ENCODE data around the gene CD226. TPM values are rescaled to one million over a fixed set of nuclear protein-coding genes. Genes with fewer than 3 reads are reported as not detected.

The CD226 gene
- total RNA-seq (ENCODE audit: low replicate concordance): 0.06 TPM in 1 of 2 replicates, not detected in the other

GRCh38 chr18:69947361-69948133 lies at the start of gene CD226:
Gene CD226 (minus strand): TSS chr18:69947873. CDS start chr18:69947406, 467 bp downstream.
- H3K4me1 ChIP-seq: no peaks in the 10 kb centered on the region
- H3K27me3 Mint-ChIP-seq (ENCODE audit: insufficient read depth, low read depth): peaks cover 3% of the 10 kb centered on the region
- no peaks in the 10 kb centered on the region for H3F3A ChIP-seq (ENCODE audit: low read depth)
- no peak within 1 kb of the TSS for H3K4me3 ChIP-seq
- H2AFZ ChIP-seq (replicated peaks): no peak within 1 kb of the TSS
- H3K36me3 ChIP-seq: no peaks in the 10 kb centered on the region
- H3K27ac ChIP-seq: no peak within 1 kb of the TSS
- H3K27ac Mint-ChIP-seq: no peak within 1 kb of the TSS
- H4K20me1 ChIP-seq (ENCODE audit: low read depth): no peaks in the 10 kb centered on the region
- no peak within 1 kb of the TSS for H3K4me2 ChIP-seq
- H3K27me3 ChIP-seq: no peaks in the 10 kb centered on the region
- no peaks in the 10 kb centered on the region for H3K9me3 ChIP-seq (ENCODE audit: low read depth)
- H3K4me3 Mint-ChIP-seq: no peak within 1 kb of the TSS
- DNase-seq (ENCODE audit: low spot score): no peak
- H3K9ac ChIP-seq: no peak within 1 kb of the TSS
- no peaks in the 10 kb centered on the region for H3K9me3 Mint-ChIP-seq
- no peaks in the 10 kb centered on the region for H3K79me2 ChIP-seq (ENCODE audit: low read depth)
- no peak for TF ChIP-seq EZH2phosphoT487 (IDR thresholded peaks at IDR 0.05)
- no peak for TF ChIP-seq EZH2 (IDR thresholded peaks at IDR 0.05)
- TF ChIP-seq CTCF (IDR thresholded peaks at IDR 0.05): no peak
- H3K36me3 Mint-ChIP-seq: no peaks in the 10 kb centered on the region
- H3K4me1 Mint-ChIP-seq: no peaks in the 10 kb centered on the region

GRCh38 chr18:69996951-69997798 lies 49.5 kb upstream of the CD226 start:
- no peaks in the 10 kb centered on the region for H4K20me1 ChIP-seq (ENCODE audit: low read depth)
- H3K9me3 Mint-ChIP-seq: no peaks in the 10 kb centered on the region
- peaks cover 9% of the 10 kb centered on the region for H3K4me1 Mint-ChIP-seq
- no peak for DNase-seq (ENCODE audit: low spot score)
- H3K27ac Mint-ChIP-seq: peak overlapping the region; percentile 8
- no peaks in the 10 kb centered on the region for H3K27me3 ChIP-seq
- no peak overlapping the region for H3K4me2 ChIP-seq
- no peak overlapping the region for H3K9ac ChIP-seq
- H3K27me3 Mint-ChIP-seq (ENCODE audit: insufficient read depth, low read depth): peaks cover 2% of the 10 kb centered on the region
- TF ChIP-seq CTCF (IDR thresholded peaks at IDR 0.05) (no peak), EZH2 (IDR thresholded peaks at IDR 0.05) (no peak), EZH2phosphoT487 (IDR thresholded peaks at IDR 0.05) (no peak)
- no peak overlapping the region for H2AFZ ChIP-seq (replicated peaks)
- peaks cover 12% of the 10 kb centered on the region for H3K36me3 Mint-ChIP-seq
- H3K9me3 ChIP-seq (ENCODE audit: low read depth): no peaks in the 10 kb centered on the region
- no peaks in the 10 kb centered on the region for H3F3A ChIP-seq (ENCODE audit: low read depth)
- H3K4me3 ChIP-seq: no peak overlapping the region
- no peaks in the 10 kb centered on the region for H3K4me1 ChIP-seq
- H3K4me3 Mint-ChIP-seq: no peak overlapping the region
- no peak overlapping the region for H3K27ac ChIP-seq
- no peaks in the 10 kb centered on the region for H3K36me3 ChIP-seq
- H3K79me2 ChIP-seq (ENCODE audit: low read depth): no peaks in the 10 kb centered on the region

GRCh38 chr18:69996417-69996816 lies 48.7 kb upstream of the CD226 start:
- no peak overlapping the region for H3K27ac ChIP-seq
- no peaks in the 10 kb centered on the region for H3K27me3 ChIP-seq
- no peaks in the 10 kb centered on the region for H3K79me2 ChIP-seq (ENCODE audit: low read depth)
- Mint-ChIP-seq H3K4me1 (peaks cover 9% of the 10 kb centered on the region), H3K36me3 (peaks cover 9% of the 10 kb centered on the region), H3K27ac (no peak overlapping the region), H3K4me3 (no peak overlapping the region), H3K9me3 (no peaks in the 10 kb centered on the region), H3K27me3 (ENCODE audit: insufficient read depth, low read depth) (peaks cover 2% of the 10 kb centered on the region)
- H3F3A ChIP-seq (ENCODE audit: low read depth): no peaks in the 10 kb centered on the region
- no peak overlapping the region for H3K4me2 ChIP-seq
- H3K4me1 ChIP-seq: no peaks in the 10 kb centered on the region
- no peak overlapping the region for H3K4me3 ChIP-seq
- no peaks in the 10 kb centered on the region for H3K36me3 ChIP-seq
- H3K9me3 ChIP-seq (ENCODE audit: low read depth): no peaks in the 10 kb centered on the region
- H2AFZ ChIP-seq (replicated peaks): no peak overlapping the region
- H3K9ac ChIP-seq: no peak overlapping the region
- no peaks in the 10 kb centered on the region for H4K20me1 ChIP-seq (ENCODE audit: low read depth)
- TF ChIP-seq EZH2 (IDR thresholded peaks at IDR 0.05): no peak
- TF ChIP-seq EZH2phosphoT487 (IDR thresholded peaks at IDR 0.05): no peak
- TF ChIP-seq CTCF (IDR thresholded peaks at IDR 0.05): no peak
- DNase-seq (ENCODE audit: low spot score): no peak
